Fibroblast of the aortic adventitia (primary cell): ENCODE measurements around the gene VKORC1L1. TPM values are rescaled to one million over a fixed set of nuclear protein-coding genes. Genes with fewer than 3 reads are reported as not detected.
"Not testable (repeated sequence)": the region's sequence is repeated elsewhere in the genome, so short reads cannot be mapped to it uniquely, and the experiment has no call there.

Experiments
- DNase-seq: peaks from one replicate; pipeline ENCODE4 v3.0.0-alpha.2; 2010; ENCODE audit warnings: low read depth
- H3K4me3 ChIP-seq: 2 replicates; pipeline ENCODE4 v1.5.1; 2011; ENCODE audit warnings: low read depth, mild to moderate bottlenecking, control low read depth, low read length, moderate library complexity
- CTCF ChIP-seq: IDR thresholded peaks from 2 replicates; pipeline ENCODE4 v1.5.1; 2011; ENCODE audit warnings: mild to moderate bottlenecking, low read length, control low read depth, inconsistent platforms; ENCODE audit not compliant: insufficient read depth
- total RNA-seq: library from RNA; depleted of rRNA; stranded (reverse); fragments of >200 nt; gene quantifications from 2 replicates; pipeline ENCODE4 v1.2.3, GENCODE V29; 2012; ENCODE audit warnings: low replicate concordance

Gene VKORC1L1
- total RNA-seq, 1 donor = 17.8 TPM

DNA sequence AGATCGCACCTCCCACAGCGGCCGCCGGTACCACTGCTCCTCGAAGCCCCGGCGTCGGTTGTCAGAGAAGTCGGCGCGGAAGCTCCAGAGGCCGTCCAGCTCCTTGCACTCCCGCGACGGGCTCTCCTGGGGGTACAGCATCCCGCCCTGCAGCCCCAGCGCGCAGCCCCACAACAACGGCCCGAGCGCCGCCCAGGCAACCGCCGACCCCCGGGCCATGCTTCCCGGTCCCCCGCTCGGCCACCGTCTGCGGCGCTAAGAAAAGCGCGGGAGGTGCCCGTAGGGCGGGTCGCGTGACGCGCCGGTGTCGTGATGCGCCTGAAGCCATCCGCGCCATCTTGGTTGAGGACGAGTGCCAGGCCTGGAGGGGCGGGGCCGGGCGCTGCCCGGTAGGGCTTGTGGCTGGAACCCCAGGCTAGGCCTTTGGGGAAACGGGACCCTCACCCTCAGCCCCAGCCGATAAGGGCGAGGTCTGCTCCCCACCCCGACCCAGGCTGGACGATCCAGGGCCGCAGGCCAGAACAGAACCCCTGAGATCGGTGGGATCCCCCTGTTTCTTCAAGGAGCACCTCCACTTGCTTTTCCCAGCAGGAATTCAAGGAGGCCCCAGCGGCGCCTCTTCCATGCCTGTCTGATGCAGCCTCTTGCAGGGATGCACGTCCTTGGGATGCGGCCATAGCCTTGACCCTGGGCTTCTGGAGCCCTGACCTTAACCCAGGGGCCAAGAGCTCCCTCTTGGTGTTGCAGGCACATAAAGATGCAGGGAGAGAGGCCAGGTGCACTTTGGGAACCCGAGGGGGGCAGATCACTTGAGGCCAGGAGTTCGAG is 109.3 kb downstream of the VKORC1L1 start, which contains the start of gene GUSB:
GUSB (minus strand) TSS at position 249 of the 828 bp plus-strand sequence; CDS start at position 219, 30 bp downstream.
- TF ChIP-seq CTCF = no peak
- H3K4me3 ChIP-seq = peak within 1 kb of the TSS; percentile 81
- DNase-seq = peak; percentile 80

GRCh38 chr7:65983965-65984658 is 111.2 kb downstream of the VKORC1L1 start:
- TF ChIP-seq CTCF = no peak
- DNase-seq = no peak
- H3K4me3 ChIP-seq = no peak overlapping the region

DNA sequence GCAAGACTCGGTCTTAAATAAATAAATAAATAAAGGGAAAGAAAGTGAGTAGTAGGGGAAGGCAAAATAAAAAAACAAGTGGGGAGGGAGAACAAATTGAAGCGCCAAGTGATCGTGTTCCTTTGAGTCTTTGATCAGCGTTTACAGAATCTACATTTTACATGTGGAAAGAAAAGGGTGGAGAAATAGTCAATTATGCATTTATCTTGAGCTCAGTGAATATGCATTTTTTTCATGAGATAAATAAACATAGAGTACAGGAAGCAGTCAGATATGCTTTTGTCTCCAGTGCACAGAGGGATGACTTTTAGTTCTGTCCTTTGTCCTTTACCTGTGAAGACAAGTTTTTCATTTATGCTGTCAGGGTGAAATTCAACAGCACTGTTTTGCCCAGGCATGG is 115.2 kb downstream of the VKORC1L1 start:
- no peak overlapping the region for H3K4me3 ChIP-seq
- no peak for TF ChIP-seq CTCF
- DNase-seq = no peak

DNA sequence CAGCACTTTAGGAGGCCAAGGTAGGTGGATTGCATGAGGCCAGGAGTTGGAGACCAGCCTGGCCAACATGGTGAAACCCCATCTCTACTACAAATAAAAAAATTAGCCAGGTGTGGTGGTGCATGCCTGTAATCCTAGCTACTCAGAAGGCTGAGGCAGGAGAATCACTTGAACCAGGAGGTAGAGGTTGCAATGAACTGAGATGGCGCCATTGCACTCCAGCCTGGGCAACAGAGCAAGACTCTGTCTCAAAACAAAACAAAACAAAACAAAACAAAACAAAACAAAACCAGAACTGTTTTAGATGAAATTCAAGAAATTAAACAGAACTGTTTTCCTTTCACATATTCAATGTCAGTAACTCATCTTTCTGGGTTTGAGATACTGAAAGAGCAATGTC is 115.6 kb downstream of the VKORC1L1 start:
- H3K4me3 ChIP-seq, DNase-seq: not testable (repeated sequence)

- TF ChIP-seq CTCF = no peak
- H3K4me3 ChIP-seq = no peak overlapping the region
- no peak for DNase-seq
Observed at GRCh38 chr7:65989694-65990080, 116.8 kb downstream of the VKORC1L1 start.

- not testable (repeated sequence) for H3K4me3 ChIP-seq, DNase-seq
Observed at GRCh38 chr7:65991829-65992228, 119.0 kb downstream of the VKORC1L1 start.

- H3K4me3 ChIP-seq = no peak overlapping the region
- no peak for DNase-seq
- no peak for TF ChIP-seq CTCF
Observed at GRCh38 chr7:65992526-65992925, 119.7 kb downstream of the VKORC1L1 start.

DNA sequence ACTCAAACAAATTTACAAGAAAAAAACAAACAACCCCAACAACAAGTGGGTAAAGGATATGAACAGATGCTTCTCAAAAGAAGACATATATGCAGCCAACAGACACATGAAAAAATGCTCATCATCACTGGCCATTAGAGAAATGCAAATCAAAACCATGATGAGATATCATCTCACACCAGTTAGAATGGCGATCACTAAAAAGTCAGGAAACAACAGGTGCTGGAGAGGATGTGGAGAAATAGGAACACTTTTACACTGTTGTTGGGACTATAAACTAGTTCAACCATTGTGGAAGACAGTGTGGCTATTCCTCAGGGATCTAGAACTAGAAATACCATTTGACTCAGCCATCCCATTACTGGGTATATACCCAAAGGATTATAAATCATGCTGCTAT is 122.1 kb downstream of the VKORC1L1 start:
- DNase-seq, H3K4me3 ChIP-seq: not testable (repeated sequence)

GRCh38 chr7:66000823-66001417 is 128.0 kb downstream of the VKORC1L1 start:
- H3K4me3 ChIP-seq, DNase-seq: not testable (repeated sequence)

GRCh38 chr7:66005115-66005671 is 132.3 kb downstream of the VKORC1L1 start:
- not testable (repeated sequence) for DNase-seq, H3K4me3 ChIP-seq
